Measurements from ENCODE around the gene FN3KRP.

The FN3KRP gene

DNA sequence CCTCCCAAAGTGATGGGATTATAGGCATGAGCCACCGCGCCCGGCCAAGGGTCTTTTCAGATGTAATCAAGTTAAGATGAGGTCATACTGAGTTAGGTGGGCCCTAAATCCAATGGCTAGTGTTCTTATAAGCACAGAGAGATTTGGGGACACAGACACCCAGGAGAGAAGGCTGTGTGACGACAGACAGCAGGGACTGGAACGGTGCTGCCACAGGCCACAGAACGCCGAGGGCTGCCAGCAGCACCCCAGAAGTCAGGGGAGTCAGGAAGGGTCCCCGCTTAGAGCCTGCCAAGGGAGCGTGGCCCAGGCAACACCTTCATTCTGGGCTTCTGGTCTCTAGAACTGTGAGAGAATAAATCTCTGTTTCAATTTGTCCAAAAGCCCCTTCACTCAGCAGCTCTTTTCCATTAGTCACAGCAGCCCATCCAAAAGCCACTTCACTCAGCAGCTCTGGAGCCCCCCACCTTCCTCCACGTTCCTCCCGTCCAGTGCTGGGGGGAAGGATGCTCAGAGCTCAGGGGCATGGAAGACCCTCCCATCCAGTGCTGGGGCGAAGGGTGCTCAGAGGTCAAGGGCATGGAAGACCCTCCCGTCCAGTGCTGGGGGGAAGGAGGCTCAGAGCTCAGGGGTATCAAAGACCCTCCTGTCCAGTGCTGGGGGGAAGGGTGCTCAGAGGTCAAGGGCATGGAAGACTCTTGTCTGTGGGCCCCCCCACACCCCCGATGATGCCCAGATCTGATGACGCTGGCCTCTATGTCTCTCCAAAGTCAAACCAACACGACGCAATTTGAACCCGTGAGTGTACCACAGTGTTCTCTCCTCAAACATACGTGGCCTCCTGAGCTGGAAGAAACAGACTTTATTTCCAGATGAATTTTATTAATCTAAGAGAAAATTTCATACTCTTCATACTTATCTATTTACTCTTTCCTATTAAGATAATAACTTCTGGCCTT lies 29.9 kb upstream of the FN3KRP start:
- peak in 2 of 10 donors; percentile 48 to 71 for DNase-seq
- intact Hi-C loops (cut with DNase I): no loop called here

DNA sequence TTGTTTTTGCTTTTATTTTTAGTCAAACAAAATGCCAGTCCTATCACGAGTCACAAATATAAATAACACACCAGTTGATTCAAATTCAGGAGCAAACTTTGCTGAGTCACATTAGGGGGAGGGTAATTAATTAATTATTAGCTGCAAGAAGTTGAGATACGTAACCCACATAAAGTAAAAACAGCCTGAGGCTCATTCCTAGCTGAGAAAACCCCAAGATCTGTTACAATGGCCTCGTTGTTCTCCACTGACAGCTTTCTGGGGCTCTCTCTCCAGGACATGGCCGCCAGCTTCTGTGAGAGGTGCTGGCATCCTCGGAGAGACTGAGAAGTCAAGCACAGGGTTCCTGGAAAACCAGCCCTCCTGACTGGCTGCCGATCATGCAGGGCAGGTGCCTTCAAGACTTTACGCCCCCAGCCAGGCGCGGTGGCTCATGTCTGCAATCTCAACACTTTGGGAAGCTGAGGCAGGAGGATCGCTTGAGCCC lies 29.1 kb upstream of the FN3KRP start:
- DNase-seq: peak in 3 of 10 donors; percentile 63 to 91 (median 88)

DNA sequence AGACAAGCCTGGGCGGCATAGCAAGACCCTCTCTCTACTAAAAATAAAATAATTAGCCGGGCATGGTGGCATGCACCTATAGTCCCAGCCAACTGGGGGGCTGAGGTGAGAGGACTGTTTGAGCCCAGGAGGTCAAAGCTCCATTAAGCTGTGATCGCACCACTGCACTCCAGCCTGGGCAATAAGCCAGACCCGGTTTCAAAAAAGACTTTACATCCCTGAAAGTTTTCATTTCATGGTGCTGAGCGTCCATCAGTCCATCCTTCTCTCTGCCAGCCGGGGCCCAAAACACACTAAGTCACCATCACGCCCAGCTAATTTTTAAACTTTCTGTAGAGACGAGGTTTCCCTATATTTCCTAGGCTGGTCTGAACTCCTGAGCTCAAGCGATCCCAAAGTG lies 28.6 kb upstream of the FN3KRP start:
- peak in 1 of 10 donors; percentile 29 for DNase-seq
- intact Hi-C loops (cut with DNase I): no loop called here

More for the DNA sequence above, 29.1 kb upstream of the FN3KRP start:
- intact Hi-C loops (cut with DNase I): no loop called here

DNA sequence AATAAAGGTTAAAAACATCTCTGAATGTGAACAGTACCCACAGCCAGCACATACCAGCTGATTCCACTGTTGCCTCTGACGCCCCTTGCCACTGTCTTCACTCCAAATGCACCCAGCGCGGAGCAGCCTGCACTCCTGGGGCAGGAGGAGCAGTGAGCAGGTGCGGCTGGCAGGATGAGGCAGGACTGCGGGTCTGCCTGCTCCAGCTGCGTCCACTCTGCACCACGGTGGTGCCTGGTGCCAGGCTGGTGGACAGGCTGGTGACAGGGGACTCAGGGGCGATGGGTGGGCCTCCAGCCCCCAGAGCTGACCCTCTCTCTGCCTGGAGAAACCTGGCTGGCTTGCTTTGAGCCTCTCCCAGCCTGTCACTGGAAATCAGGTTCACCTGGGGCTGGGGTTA lies 27.4 kb upstream of the FN3KRP start:
- intact Hi-C loops (cut with DNase I): no loop called here
- peak in 2 of 10 donors; percentile 80 to 82 for DNase-seq

DNA sequence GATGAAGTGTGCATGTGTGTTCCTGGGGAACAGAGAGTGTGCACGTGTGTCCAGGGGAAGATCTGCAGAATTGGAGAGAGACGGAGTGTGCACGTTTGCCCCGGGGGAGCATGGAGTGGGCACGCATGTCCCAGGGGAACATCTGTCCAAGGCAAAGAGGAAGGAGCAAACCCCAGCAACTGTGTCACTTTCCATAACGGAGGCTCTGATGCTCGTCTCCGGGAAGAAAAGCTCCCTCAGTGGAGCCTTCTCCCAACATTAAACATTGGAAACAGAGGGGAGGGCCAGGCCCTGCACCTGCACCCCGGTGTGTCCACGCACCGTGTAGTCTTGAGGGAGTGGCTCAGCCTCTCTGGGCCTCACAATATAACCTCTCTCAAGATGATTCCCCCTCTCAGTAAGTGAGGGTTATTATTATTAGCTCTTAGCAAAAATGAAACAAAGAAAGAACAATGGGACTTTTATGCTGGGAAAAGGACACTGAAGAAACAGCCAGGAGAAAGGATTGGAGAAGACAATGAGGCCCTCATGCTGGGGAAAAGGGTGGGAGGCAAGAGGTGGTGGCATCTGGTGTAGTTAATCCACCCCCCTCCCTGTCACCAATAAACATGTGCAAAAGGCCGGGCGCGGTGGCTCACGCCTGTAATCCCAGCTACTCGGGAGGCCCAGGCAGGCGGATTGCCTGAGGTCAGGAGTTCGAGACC lies 25.6 kb upstream of the FN3KRP start:
- peak in 5 of 10 donors; percentile 49 to 95 (median 67) for DNase-seq
- intact Hi-C loops (cut with DNase I): no loop called here

DNA sequence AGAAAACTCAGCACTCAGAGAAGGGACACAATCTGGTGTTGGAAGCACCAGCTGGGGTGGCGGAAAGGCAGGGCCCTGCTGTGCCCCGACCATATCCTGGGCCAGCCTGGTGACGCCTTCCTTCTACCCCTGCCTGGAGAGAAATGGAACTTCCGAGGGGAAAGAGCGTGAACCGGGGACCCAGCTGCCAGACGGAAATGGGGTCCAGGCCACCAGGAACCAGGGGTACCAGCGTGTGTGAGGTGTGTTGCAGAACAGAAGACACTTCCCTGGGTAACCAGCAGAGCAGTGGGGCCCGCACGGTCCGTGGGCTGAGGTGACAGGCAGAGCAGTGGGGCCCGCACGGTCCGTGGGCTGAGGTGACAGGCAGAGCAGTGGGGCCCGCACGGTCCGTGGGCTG lies 24.8 kb upstream of the FN3KRP start:
- DNase-seq: peak in 1 of 10 donors; percentile 67
- intact Hi-C loops (cut with DNase I): no loop called here

DNA sequence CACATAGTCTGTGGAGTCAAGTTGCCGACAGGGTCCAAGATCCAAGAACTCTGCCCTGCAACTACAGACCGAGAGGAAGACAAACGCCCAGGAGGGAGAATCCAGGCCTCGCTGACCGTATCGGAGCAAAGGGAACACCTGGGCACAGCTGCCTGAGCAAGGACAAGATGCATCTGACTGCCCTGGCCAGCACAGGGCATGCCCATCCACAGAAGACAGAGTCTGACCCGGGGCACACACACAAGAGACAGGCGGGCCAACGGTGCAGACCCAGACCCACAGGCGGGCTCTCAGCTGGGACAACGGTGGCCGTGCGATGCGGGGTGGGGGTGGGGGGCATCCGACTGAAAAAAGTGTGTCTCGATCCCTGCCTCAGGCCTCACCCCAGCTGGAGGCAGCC lies 24.2 kb upstream of the FN3KRP start:
- DNase-seq: peak in 1 of 10 donors; percentile 67
- intact Hi-C loops (cut with DNase I): no loop called here

DNA sequence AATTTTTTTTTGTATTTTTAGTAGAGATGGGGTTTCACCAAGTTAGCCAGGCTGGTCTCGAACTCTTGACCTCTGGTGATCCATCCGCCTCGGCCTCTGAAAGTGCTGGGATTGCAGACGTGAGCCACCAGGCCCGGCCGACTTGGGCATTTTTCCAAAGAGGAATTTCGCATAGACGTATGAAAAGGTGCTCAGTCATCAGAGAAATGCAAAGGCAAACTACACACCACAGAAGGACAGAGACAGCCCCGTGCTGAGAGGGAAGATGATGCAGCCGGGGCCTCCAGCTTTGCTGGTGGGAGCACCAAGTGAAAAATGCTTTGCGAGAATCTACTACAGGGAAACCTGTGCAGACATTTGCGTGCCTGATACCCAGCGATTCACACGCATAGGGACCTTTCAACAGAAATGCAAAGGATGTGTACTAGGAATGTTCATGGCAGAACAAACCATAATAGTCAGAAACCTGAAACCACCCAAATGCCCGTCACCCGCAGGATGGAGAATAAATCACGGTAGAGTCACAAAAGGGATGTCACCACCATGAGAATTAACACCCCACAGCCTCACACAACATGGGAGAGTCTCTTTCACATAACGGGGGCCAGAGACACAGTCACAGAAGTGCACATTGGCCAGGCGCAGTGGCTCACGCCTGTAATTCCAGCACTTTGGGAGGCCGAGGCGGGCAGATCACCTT lies 23.2 kb upstream of the FN3KRP start:
- intact Hi-C loops (cut with DNase I): no loop called here

DNA sequence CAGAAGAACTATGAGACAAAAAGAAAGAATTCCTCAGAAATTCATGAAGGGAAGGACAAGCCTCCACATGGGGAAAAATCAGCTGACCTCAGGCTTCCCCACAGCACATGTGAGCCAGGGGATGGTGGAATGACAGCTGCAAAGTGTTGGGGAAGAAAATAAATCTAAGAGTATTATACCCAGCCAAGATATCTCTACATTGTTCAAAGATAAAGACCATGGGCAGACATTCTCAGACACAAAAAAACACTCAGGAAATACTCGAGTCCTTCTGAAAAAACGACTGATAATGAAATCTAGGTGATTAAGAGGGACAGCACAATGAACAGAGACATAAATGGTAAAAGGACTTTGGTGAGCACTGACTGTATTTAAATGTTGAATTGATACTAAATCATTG lies 21.9 kb upstream of the FN3KRP start:
- intact Hi-C loops (cut with DNase I): no loop called here
- DNase-seq: peak in 1 of 10 donors; percentile 20

More for the DNA sequence above, 23.2 kb upstream of the FN3KRP start:
- DNase-seq: peak in 1 of 10 donors; percentile 48

DNA sequence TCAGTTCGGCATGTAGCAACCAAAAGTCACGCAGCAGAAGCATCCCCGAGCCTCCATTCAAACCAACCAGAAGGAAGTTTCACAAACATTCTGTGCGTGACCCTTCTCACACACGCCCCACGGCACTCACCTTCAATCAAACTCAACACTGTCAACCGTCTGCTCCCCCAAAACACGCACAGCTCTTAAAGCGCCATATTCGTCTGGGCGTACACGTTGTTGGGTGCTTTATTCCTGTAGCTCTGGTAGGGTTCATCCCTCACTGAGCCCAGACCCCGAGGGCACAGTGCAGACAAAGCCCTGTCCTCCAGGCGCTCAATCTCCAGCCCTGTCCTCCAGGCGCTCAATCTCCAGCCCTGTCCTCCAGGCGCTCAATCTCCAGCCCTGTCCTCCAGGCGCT lies 20.2 kb upstream of the FN3KRP start:
- intact Hi-C loops (cut with DNase I): no loop called here
- peak in 1 of 10 donors; percentile 52 for DNase-seq

DNA sequence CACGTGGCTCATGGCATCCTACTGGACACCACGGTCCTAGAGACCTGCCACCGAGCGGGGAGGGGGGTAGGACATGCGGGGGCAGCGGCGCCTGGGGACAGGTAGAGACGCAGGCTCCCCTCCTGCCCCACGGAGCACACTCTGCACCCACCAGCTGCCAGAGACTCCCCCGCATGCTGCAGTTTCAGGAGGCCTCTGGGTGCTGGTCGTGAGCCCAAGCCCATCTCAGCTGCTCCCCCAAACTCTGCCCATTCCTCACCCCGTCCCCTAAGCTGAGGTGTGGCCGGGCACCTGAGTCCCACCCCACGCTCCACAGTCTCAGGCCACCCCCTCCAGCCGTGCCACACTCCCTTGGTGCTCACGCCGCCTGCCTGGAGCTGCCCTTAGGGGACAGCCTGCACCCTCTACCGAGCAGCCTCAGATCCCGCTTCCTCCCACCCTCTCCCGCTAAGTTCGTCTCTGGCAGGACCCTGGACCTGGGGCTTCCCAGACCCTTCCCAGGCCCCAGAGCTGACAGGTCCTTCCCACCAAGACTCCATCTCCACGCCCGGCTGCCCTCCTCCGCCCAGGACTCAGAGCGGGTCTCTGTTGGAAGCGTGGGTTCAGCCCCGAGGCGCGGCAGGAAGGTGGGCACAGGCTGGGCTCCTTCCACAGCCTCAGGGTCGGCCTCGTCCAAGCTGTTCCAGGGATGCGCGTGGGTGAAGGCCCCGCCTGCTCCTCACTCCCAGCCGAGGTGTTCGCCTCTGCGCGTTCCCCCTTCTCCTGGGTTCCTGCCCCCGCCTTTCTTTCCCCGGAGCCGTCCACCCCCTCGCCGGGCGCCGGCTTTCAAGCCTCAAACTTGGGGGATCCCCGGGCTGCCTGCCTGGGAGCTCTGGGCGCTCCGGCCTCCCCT lies 19.3 kb upstream of the FN3KRP start:
- DNase-seq: peak in 8 of 10 donors; percentile 37 to 95 (median 56)
- intact Hi-C loops (cut with DNase I): no loop called here

DNA sequence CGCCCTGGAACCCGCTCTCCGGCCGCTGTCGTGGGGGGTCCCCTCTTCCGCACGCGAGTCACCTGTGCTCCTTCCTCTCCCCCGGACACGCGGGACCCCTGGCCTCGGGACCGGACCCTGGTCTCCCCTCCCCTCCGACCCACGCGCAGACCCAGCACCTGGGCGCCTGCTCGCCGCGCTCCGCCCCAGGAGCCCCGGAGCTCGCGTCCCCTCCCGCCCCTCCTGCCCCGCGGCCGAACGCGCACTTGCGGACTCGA lies 18.8 kb upstream of the FN3KRP start:
- intact Hi-C loops (cut with DNase I): loop anchor here (1.0 kb wide), 1 partner anchor 38 kb away; the partner anchor contains the start of gene FN3K

DNA sequence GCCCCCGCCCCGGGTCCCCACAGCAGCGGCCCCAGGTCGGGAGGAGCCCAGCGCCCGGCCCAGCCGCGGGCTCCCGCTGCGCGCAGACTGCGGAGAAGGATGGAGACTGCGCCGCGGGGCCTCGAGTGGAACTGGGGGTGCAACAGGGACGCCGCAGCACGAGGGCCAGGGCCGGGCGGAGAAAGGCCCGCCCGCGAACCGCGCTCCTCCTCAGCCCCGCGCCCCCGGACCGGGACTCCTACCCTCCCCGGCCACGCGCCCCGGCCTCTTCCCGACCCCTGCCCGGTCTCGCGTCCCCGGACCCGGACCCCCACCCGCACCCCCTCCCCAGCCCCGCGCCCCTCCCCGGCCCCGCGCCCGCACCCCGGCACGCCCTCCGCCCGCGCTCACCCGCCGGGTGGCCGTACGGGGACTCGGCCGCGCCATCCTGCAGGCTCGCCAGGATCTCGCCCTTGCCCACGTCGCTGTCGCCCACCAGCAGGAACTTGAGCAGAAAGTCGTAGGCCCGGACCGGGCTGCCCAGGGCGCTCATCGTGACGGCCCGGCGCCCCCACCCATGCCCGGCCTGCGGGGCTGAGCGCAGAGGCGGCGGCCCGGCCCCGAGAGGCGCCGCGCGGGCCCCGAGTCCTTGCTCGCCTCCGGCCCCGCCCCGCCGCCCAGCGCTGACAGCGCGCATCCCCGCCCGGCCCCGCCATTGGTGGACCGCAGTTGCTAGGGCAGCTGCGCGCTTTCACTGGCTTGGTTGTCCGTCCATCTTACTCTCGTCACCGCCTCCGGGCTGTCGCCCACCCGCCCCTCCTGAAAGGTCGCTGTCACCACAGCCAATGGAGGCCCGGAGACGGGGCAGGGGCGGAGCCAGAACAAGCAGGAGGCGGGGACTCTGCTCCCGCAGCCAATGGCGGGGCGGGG lies 18.2 kb upstream of the FN3KRP start, which contains the start of gene RAB40B:
Gene RAB40B (minus strand): TSS at position 634 of the 909 bp plus-strand sequence. CDS start 102 bp downstream, at position 532.
- DNase-seq: peak; percentile 99 to 100 (median 100)
- intact Hi-C loops (cut with DNase I): loop anchor here (1.0 kb wide), 1 partner anchor 37 kb away; the partner anchor contains the start of gene FN3K

More for the DNA sequence above, 18.8 kb upstream of the FN3KRP start:
- DNase-seq: no peak

DNA sequence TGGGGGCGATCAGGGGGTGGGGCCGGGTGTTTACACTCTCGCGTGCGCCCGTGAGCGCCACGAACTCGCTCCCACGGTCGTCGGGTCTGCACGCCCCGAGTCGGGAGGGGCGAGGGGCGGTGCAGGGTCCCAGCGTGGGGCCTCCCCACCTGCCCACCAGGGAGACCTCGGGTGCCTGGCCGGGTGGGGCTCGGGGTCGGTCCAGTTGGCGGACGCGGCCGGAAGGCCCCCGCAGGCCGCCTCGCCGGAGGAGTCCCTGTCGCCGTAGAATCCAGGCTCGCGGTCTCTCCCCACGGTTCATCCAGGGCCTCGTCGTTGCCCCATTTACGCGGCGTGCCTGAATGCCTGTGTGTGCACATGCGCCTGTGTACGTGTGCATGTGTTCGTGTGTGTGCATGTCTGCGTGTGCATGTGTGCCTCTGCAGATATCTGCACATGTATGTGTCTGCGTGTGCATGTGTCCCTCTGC lies 17.5 kb upstream of the FN3KRP start:
- DNase-seq: no peak
- intact Hi-C loops (cut with DNase I): loop anchor here (1.0 kb wide), 1 partner anchor 36 kb away; the partner anchor contains the start of gene FN3K

DNA sequence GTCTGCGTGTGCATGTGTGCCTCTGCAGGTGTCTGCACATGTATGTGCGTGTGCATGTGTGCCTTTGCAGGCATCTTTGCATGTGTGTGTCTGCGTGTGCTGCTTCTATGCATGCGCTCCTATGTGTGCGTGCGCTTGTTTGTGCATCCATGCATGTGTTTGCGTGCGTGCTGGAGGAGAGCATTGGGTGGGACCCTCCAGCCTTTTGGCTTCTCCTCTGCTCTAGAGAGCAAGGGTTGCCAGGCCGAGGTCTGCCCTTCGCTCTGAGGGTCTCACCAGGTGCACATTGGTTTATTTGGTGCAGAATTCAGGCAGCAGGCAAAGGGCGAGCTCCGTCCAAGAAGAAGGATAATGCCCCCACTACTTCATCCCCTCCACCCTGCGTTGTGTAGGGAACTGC lies 17.0 kb upstream of the FN3KRP start:
- intact Hi-C loops (cut with DNase I): no loop called here
- DNase-seq: no peak

DNA sequence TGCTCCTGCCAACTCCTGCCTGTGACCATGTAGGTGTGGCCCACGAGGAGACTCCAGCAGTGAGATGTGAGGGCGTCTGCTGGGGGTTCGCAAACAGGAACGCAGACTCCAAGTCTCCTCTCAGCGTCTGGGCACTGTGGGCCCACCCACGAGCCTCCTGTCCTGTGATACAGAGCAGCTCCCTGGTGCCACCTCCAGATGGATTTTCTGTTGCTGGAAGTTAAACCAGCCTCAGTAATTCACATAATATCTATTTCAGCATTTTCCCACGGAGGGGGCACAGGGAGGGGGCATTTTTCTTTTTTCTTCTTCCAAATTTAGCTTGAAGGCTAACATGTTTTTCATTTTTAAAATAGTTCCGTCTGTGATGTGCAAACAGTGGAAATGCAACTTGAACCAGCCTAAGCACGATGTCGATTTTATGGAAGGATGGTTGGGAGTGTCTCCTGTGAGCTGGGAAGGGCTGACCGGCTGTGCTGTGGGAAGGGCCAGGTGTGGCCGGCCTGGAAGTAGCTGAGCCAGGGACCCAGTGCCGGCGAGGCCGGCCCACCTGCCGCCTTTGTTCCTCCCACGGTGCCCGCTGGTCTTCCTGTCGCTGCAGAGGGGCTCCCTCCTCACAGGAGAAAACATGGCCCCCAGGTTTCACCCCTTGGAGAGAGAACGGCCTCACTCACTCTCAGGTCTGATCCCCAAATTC lies 14.1 kb upstream of the FN3KRP start:
- peak in 9 of 10 donors; percentile 31 to 96 (median 80) for DNase-seq
- intact Hi-C loops (cut with DNase I): loop anchor here (5.0 kb wide), 1 partner anchor 35 kb away; no protein-coding TSS in a partner anchor

DNA sequence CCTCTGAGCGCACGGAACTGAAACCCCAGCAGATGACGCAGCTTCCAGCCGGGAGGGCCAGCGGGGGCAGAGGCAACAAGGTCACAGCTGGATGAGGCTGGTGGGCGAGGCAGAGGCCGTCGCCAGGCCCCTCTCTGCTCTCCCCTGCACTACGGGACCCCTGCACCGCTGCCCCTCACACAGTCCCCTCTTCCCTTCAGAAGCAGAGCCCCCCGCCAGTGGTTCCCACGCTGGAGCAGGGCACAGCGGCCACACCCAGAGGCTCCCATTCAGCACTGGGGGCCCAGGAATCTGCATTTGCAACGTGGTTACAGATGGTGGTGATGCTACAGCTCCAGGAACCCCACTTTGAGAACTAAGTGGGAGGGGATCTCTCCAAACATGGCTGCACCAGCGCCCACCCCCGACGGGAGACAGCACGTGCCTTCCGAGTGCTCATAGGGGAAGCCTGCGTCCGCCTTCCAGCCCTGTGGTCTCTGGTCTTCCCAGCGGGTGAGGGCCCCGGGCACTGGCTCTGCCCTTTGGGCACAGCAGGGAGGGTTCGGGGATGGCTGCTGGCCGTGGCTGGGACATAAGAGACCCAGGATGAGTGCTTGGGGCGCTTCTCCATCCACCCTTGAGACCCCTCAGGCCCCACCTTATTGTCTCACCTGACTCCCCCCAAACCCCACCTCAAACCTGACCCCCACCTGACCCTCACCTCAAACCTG lies 13.3 kb upstream of the FN3KRP start:
- DNase-seq: no peak
- intact Hi-C loops (cut with DNase I): loop anchor here (5.0 kb wide), 1 partner anchor 36 kb away; no protein-coding TSS in a partner anchor

Measured in posterior cingulate gyrus (tissue), 11 donors.